ENCODE measurements around the gene CPNE4.

Gene CPNE4

DNA sequence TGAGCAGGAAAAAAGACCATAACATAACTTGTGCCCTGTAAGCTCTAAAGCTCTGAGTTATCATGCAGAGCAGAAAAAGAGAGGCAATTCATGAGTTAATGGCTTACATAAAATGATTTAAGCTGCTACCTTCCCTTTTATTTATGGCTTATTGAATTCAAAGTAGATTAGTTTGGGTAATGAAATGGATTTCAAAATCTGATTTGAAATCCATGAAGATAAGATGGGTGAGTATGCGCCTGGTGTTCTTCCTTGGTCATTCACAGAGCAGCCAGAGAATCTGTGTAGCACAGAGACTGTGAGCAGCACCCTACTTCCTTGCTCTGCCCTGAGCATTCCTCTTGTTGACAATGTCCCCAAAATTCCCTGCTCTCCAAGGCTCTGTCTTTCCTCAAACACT is 495.8 kb downstream of the CPNE4 start:
- DNase-seq (ENCODE audit: insufficient read length, low spot score) (no peak), FAIRE-seq (no peak)
- no peak for TF ChIP-seq CTCF (IDR thresholded peaks at IDR 0.05; ENCODE audit: insufficient read depth, missing control alignments)

- no peak for TF ChIP-seq CTCF (IDR thresholded peaks at IDR 0.05; ENCODE audit: insufficient read depth, missing control alignments)
- no peak for FAIRE-seq
Measured at GRCh38 chr3:131537531-131537930, 497.3 kb downstream of the CPNE4 start.

DNA sequence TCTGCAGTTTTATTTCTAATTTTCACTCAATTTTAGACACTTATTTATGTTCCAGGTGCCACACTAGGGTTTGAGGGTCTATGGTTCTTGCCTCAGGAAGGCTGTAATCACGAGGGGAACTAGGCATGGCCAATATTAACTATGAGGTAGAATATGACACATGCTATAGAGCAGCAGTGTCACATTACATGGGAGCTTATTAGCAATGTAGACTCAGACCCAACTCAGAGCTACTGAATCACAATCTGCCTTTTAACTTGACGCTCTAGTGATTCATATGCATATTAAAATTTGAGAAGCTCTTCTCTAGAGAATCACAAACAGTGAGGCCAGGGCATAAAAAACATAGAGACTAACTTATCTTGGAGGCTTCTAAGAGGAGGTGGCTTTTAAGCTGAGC is 499.2 kb downstream of the CPNE4 start:
- DNase-seq (ENCODE audit: insufficient read length, low spot score) (no peak), FAIRE-seq (no peak)
- no peak for TF ChIP-seq CTCF (IDR thresholded peaks at IDR 0.05; ENCODE audit: insufficient read depth, missing control alignments)

More at GRCh38 chr3:131537531-131537930, 497.3 kb downstream of the CPNE4 start:
- DNase-seq (ENCODE audit: insufficient read length, low spot score): no peak

DNA sequence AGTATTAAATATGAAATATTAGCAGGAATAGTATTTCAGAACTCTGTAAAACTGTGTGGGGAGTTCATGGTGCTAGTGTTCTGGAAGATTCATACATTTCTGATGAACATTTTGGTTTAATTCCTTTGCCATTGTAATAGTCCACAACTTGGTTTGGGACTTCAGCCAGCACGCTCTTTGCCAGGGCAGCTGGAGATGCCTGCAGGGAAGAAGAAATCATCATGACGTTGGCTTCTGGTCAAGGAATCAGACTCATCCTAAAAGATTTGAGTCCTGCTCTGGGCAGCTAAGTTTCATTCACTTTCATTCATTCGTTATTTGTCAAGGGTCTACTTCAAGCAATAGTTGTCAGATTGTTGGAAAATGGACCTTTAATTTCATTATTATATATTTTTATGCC is 499.7 kb downstream of the CPNE4 start:
- FAIRE-seq (no peak), DNase-seq (ENCODE audit: insufficient read length, low spot score) (no peak)
- no peak for TF ChIP-seq CTCF (IDR thresholded peaks at IDR 0.05; ENCODE audit: insufficient read depth, missing control alignments)

DNA sequence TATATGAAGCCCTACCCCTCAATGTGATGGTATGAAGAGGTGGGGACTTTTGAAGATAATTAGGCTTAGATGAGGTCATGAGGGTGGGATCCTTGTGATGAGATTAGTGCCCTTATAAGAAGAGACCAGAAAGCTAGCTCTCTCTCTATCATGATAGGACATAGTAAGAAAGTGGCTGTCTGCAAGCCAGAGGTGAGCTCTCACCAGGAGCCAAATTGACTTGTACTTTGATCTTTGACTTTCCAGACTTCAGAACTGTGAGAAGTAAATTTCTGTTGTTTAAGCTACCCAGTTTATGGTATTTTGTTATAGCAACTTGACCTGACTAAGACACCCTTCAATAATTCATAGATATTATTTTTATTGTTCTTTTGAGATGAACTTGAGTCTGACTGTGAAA is 502.2 kb downstream of the CPNE4 start:
- DNase-seq (ENCODE audit: insufficient read length, low spot score) (no peak), FAIRE-seq (no peak)
- TF ChIP-seq CTCF (IDR thresholded peaks at IDR 0.05; ENCODE audit: insufficient read depth, missing control alignments): no peak

DNA sequence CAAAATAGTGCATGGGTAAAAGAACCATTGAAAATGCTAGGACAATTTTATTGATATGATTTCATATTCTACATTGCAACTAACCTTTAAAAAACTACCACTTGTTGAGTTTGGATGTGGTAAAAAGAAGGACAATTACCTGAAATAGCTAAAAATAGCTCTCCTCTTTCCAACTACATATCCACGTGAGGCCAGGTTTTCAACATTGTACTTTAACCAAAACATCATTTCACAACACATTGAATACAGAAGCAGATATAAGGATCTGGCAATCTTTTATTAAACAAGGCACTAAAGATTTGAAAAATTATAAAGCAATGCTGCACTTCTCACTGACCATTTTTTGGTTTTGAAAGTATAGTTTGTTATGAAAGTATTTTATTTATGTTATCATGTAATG is 504.0 kb downstream of the CPNE4 start:
- DNase-seq (ENCODE audit: insufficient read length, low spot score): no peak
- no peak for FAIRE-seq

DNA sequence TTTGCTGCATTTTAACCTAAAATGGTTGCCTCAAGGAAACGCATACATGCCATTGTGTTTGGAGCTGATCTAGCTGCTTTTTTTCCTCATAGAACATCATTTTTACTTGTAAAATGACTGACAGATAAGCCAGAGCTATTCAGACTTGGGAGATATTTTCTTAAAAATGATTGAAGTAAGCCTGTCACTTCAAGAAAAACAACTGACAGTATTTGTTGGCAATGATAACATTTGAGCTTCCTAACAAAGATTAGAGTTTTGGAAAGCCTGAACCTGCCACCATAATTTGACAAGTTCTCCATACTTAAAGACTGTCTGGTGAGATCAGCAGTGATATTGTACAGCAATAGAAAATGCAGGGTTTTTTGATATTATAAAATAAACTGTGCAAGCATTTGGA is 504.4 kb downstream of the CPNE4 start:
- FAIRE-seq: no peak

More for the DNA sequence above, 504.0 kb downstream of the CPNE4 start:
- TF ChIP-seq CTCF (IDR thresholded peaks at IDR 0.05; ENCODE audit: insufficient read depth, missing control alignments): no peak

More for the DNA sequence above, 504.4 kb downstream of the CPNE4 start:
- no peak for TF ChIP-seq CTCF (IDR thresholded peaks at IDR 0.05; ENCODE audit: insufficient read depth, missing control alignments)
- no peak for DNase-seq (ENCODE audit: insufficient read length, low spot score)

Measured in D721Med (cell line).